IMR-90 (cell line): ENCODE data around the gene SIK1.
"Not testable (repeated sequence)": the region's sequence is repeated elsewhere in the genome, so short reads cannot be mapped to it uniquely, and the experiment has no call there.

ENCODE experiments used
- CEBPB ChIP-seq: IDR thresholded peaks from 2 replicates; pipeline ENCODE4 v1.6.1; 2012; ENCODE audit warnings: low read depth, low read length, improper control_type of control experiment
- CHD1 ChIP-seq: IDR thresholded peaks from 2 replicates; pipeline ENCODE4 v1.6.1; 2012; ENCODE audit warnings: low read depth, low read length, improper control_type of control experiment
- CTCF ChIP-seq: conservative IDR thresholded peaks from 2 replicates; pipeline ENCODE4 v1.5.1; 2012; ENCODE audit warnings: mild to moderate bottlenecking, low read depth, low read length, improper control_type of control experiment
- ELK1 ChIP-seq: fragments of 150-350 bp; IDR thresholded peaks from 2 replicates; pipeline ENCODE4 v1.6.1; 2016; ENCODE audit warnings: low read depth, mild to moderate bottlenecking, low read length, moderate library complexity, borderline replicate concordance
- FOS ChIP-seq: fragments of 150-350 bp; IDR thresholded peaks from 2 replicates; pipeline ENCODE4 v1.6.1; 2016; ENCODE audit warnings: low read depth, low read length
- MAFK ChIP-seq: IDR thresholded peaks from 2 replicates; pipeline ENCODE4 v1.6.1; 2012; ENCODE audit warnings: low read depth, low read length, improper control_type of control experiment
- MXI1 ChIP-seq: IDR thresholded peaks from 2 replicates; pipeline ENCODE4 v1.6.1; 2012; ENCODE audit warnings: low read depth, mild to moderate bottlenecking, low read length, moderate library complexity, borderline replicate concordance
- NFE2L2 ChIP-seq: fragments of 150-350 bp; IDR thresholded peaks from 2 replicates; pipeline ENCODE4 v1.6.1; 2016; ENCODE audit warnings: low read depth, mild to moderate bottlenecking, low read length
- POLR2A ChIP-seq: IDR thresholded peaks from 2 replicates; pipeline ENCODE4 v1.6.1; 2012; ENCODE audit warnings: mild to moderate bottlenecking, low read depth, low read length
- RAD21 ChIP-seq: IDR thresholded peaks from 2 replicates; pipeline ENCODE4 v1.6.1; 2012; ENCODE audit warnings: low read length, improper control_type of control experiment
- RCOR1 ChIP-seq: IDR thresholded peaks from 2 replicates; pipeline ENCODE4 v1.6.1; 2012; ENCODE audit warnings: mild to moderate bottlenecking, low read length, improper control_type of control experiment; ENCODE audit not compliant: insufficient replicate concordance
- RFX5 ChIP-seq: IDR thresholded peaks from 2 replicates; pipeline ENCODE4 v1.8.0; 2012; ENCODE audit warnings: low read depth, mild to moderate bottlenecking, low read length, moderate library complexity
- SMC3 ChIP-seq: fragments of 150-350 bp; IDR thresholded peaks from 2 replicates; pipeline ENCODE4 v1.6.1; 2016; ENCODE audit warnings: low read depth, mild to moderate bottlenecking, antibody characterized with exemption, low read length, moderate library complexity
- USF2 ChIP-seq: fragments of 150-350 bp; IDR thresholded peaks from 2 replicates; pipeline ENCODE4 v1.6.1; 2017; ENCODE audit warnings: mild to moderate bottlenecking, antibody characterized with exemption, low read length, low read depth

- TF ChIP-seq CTCF, POLR2A, RCOR1, ELK1, FOS, SMC3, USF2, CEBPB, RAD21, CHD1, RFX5, MXI1, NFE2L2, MAFK: not testable (repeated sequence)
Observed at GRCh38 chr21:43447353-43447977, 20.5 kb upstream of the SIK1 start.
